NCI-H2171 (cell line): ENCODE data around the gene HMX1.

ENCODE experiments used
- DNase-seq: peaks from one replicate; lab custom pipeline; 2025; lab: John Stamatoyannopoulos, UW

HMX1 gene

GRCh38 chr4:8868321-8869001 lies 3.2 kb downstream of the HMX1 start:
- no peak for DNase-seq

- DNase-seq, result no peak
These were observed 3.9 kb downstream of the HMX1 start for GRCh38 chr4:8867624-8868320.

- DNase-seq, result no peak
These were observed 4.6 kb downstream of the HMX1 start for GRCh38 chr4:8866828-8867623.

- no peak for DNase-seq
These were observed 5.2 kb downstream of the HMX1 start for GRCh38 chr4:8866421-8866820.

- no peak for DNase-seq
These were observed 5.8 kb downstream of the HMX1 start for GRCh38 chr4:8865681-8866310.

GRCh38 chr4:8864912-8865680 lies 6.5 kb downstream of the HMX1 start:
- no peak for DNase-seq

GRCh38 chr4:8863686-8864682 lies 7.7 kb downstream of the HMX1 start:
- DNase-seq, result no peak

GRCh38 chr4:8862800-8863685 lies 8.6 kb downstream of the HMX1 start:
- no peak for DNase-seq

GRCh38 chr4:8862334-8862733 lies 9.3 kb downstream of the HMX1 start:
- DNase-seq, result no peak

GRCh38 chr4:8861576-8862295 lies 9.9 kb downstream of the HMX1 start:
- no peak for DNase-seq

GRCh38 chr4:8860892-8861575 lies 10.6 kb downstream of the HMX1 start:
- peak; percentile 31 for DNase-seq

GRCh38 chr4:8860096-8860891 lies 11.3 kb downstream of the HMX1 start:
- no peak for DNase-seq

- no peak for DNase-seq
These were observed 12.0 kb downstream of the HMX1 start for GRCh38 chr4:8859550-8860095.

- DNase-seq, result no peak
These were observed 12.9 kb downstream of the HMX1 start for GRCh38 chr4:8858701-8859210.

- no peak for DNase-seq
These were observed 13.6 kb downstream of the HMX1 start for GRCh38 chr4:8857766-8858700.
